Left forelimb (tissue), 1 donor: ENCODE results near the gene CYBB.
"Not testable (repeated sequence)": the region's sequence is repeated elsewhere in the genome, so short reads cannot be mapped to it uniquely, and the experiment has no call there.

Experiments used
- DNase-seq: peaks from one replicate; pipeline ENCODE4 v3.0.0-alpha.2; 2018; ENCODE audit warnings: low spot score

Gene CYBB

GRCh38 chrX:37779857-37780256, at the start of gene CYBB:
Gene CYBB, plus strand, starts transcription at chrX:37780059. Its CDS starts 19 bp downstream, at chrX:37780078.
- no peak for DNase-seq

- DNase-seq: peak; percentile 67
Measured at GRCh38 chrX:37745354-37745753, 34.5 kb upstream of the CYBB start.

GRCh38 chrX:37745835-37746217, 34.0 kb upstream of the CYBB start:
- DNase-seq: no peak

- DNase-seq: no peak
Measured at GRCh38 chrX:37746218-37746941, 33.5 kb upstream of the CYBB start.

- DNase-seq: no peak
Measured at GRCh38 chrX:37746951-37747350, 32.9 kb upstream of the CYBB start.

GRCh38 chrX:37752281-37752680, 27.6 kb upstream of the CYBB start:
- no peak for DNase-seq

- no peak for DNase-seq
Measured at GRCh38 chrX:37752936-37753335, 26.9 kb upstream of the CYBB start.

GRCh38 chrX:37753384-37753783, 26.5 kb upstream of the CYBB start:
- DNase-seq: no peak

- no peak for DNase-seq
Measured at GRCh38 chrX:37754516-37754915, 25.3 kb upstream of the CYBB start.

GRCh38 chrX:37755025-37755424, 24.8 kb upstream of the CYBB start:
- no peak for DNase-seq

GRCh38 chrX:37757082-37757481, 22.8 kb upstream of the CYBB start:
- DNase-seq: no peak

GRCh38 chrX:37759351-37759750, 20.5 kb upstream of the CYBB start:
- no peak for DNase-seq

- DNase-seq: no peak
Measured at GRCh38 chrX:37759878-37760418, 19.9 kb upstream of the CYBB start.

GRCh38 chrX:37763400-37763799, 16.5 kb upstream of the CYBB start:
- no peak for DNase-seq

- DNase-seq: no peak
Measured at GRCh38 chrX:37765507-37765906, 14.4 kb upstream of the CYBB start.

GRCh38 chrX:37767430-37767829, 12.4 kb upstream of the CYBB start:
- DNase-seq: no peak

- not testable (repeated sequence) for DNase-seq
Measured at GRCh38 chrX:37768866-37769265, 11.0 kb upstream of the CYBB start.

GRCh38 chrX:37776283-37776986, 3.4 kb upstream of the CYBB start:
- DNase-seq: no peak

GRCh38 chrX:37776987-37777325, 2.9 kb upstream of the CYBB start:
- no peak for DNase-seq

GRCh38 chrX:37781081-37781480, 1.2 kb downstream of the CYBB start:
- DNase-seq: no peak

GRCh38 chrX:37781814-37782213, 2.0 kb downstream of the CYBB start:
- no peak for DNase-seq

- DNase-seq: no peak
Measured at GRCh38 chrX:37782359-37782758, 2.5 kb downstream of the CYBB start.

- no peak for DNase-seq
Measured at GRCh38 chrX:37783305-37783704, 3.4 kb downstream of the CYBB start.

- DNase-seq: no peak
Measured at GRCh38 chrX:37785569-37785968, 5.7 kb downstream of the CYBB start.
